ENCODE results near the gene SYCE3. TPM values are rescaled to one million over a fixed set of nuclear protein-coding genes. Genes with fewer than 3 reads are reported as not detected.

Gene SYCE3
- total RNA-seq (under 1 TPM in 1 of 6 donors, not detected in 5; 0.63 TPM), polyA plus RNA-seq (under 1 TPM; 0.45 to 0.80 TPM)

- ATAC-seq (peak; percentile 98 to 99 (median 98)), FAIRE-seq (no peak), DNase-seq (peak; percentile 97 to 100 (median 98))
- H3K27me3 ChIP-seq, result no peaks in the 10 kb centered on the region
- peaks cover 0 to 3% (median 0%) of the 10 kb centered on the region in 3 donors for H3K4me1 ChIP-seq
- TF ChIP-seq CTCF (IDR thresholded peaks at IDR 0.05), result peak; percentile 97 to 99 (median 98)
- H3K9me3 ChIP-seq, result no peaks in the 10 kb centered on the region
- intact Hi-C loops (cut with DNase I), result no loop called here
- H3K27ac ChIP-seq, result peak within 1 kb of the TSS; percentile 59 to 91 (median 82)
- 1 to 2% methylated on average over 55 to 60 of the region's 61 CpGs for WGBS, 2 donors
- H3K36me3 ChIP-seq, result no peaks in the 10 kb centered on the region
- peak within 1 kb of the TSS; percentile 25 to 70 (median 36) for H3K4me3 ChIP-seq
Observed at GRCh38 chr22:50562523-50563412, at the start of gene SYCE3. Gene SYCE3, minus strand, starts transcription at chr22:50562919. Its CDS starts 6,514 bp downstream, at chr22:50556405.

- Histone ChIP-seq H3K36me3 (no peaks in the 10 kb centered on the region), H3K4me3 (no peak overlapping the region), H3K27me3 (no peaks in the 10 kb centered on the region), H3K9me3 (no peaks in the 10 kb centered on the region), H3K4me1 (no peaks in the 10 kb centered on the region), H3K27ac (no peak overlapping the region)
- 64 to 73% methylated on average over 6 of the region's 6 CpGs for WGBS, 2 donors
- intact Hi-C loops (cut with DNase I), result loop anchor here in 1 of 3 donors (10.0 kb wide), 1 partner anchor 347 kb away; the partner anchor contains the start of gene MAPK12
- TF ChIP-seq CTCF (IDR thresholded peaks at IDR 0.05), result no peak
- DNase-seq (no peak), FAIRE-seq (no peak), ATAC-seq (no peak)
Observed at GRCh38 chr22:50612168-50612527, 49.4 kb upstream of the SYCE3 start.

- Histone ChIP-seq H3K36me3 (no peaks in the 10 kb centered on the region), H3K4me3 (no peak overlapping the region), H3K4me1 (no peaks in the 10 kb centered on the region), H3K27me3 (no peaks in the 10 kb centered on the region), H3K9me3 (no peaks in the 10 kb centered on the region), H3K27ac (no peak overlapping the region)
- intact Hi-C loops (cut with DNase I), result loop anchor here in 1 of 3 donors (10.0 kb wide), 1 partner anchor 347 kb away; the partner anchor contains the start of gene MAPK12
- 84 to 90% methylated on average over 26 of the region's 26 CpGs for WGBS, 2 donors
- TF ChIP-seq CTCF (IDR thresholded peaks at IDR 0.05), result no peak
- ATAC-seq (no peak), DNase-seq (no peak), FAIRE-seq (no peak)
Observed at GRCh38 chr22:50611341-50612060, 48.8 kb upstream of the SYCE3 start.

- TF ChIP-seq CTCF (IDR thresholded peaks at IDR 0.05), result no peak
- no peaks in the 10 kb centered on the region for H3K4me1 ChIP-seq
- no peak overlapping the region for H3K4me3 ChIP-seq
- no peaks in the 10 kb centered on the region for H3K9me3 ChIP-seq
- H3K36me3 ChIP-seq, result no peaks in the 10 kb centered on the region
- 76 to 83% methylated on average over 15 to 17 of the region's 17 CpGs for WGBS, 2 donors
- intact Hi-C loops (cut with DNase I), result loop anchor here in 1 of 3 donors (10.0 kb wide), 1 partner anchor 346 kb away; the partner anchor contains the start of gene MAPK12
- no peak overlapping the region for H3K27ac ChIP-seq
- ATAC-seq (no peak), DNase-seq (peak in 1 of 6 donors; percentile 13), FAIRE-seq (no peak)
- no peaks in the 10 kb centered on the region for H3K27me3 ChIP-seq
Observed at GRCh38 chr22:50610581-50610980, 47.9 kb upstream of the SYCE3 start.

Measured in pancreas (tissue), 10 donors.